ENCODE measurements around the gene CYB5R4. TPM values are rescaled to one million over a fixed set of nuclear protein-coding genes. Genes with fewer than 3 reads are reported as not detected.
A peak's percentile ranks its signal among the peaks of the same experiment; 100 is the strongest.

Gene CYB5R4
- 22.6 and 24.8 TPM in 2 replicates for total RNA-seq (2014; rRNA removed; shearing (Covaris generic); ENCODE audit: low replicate concordance)

GRCh38 chr6:83859410-83860358 is at the start of gene CYB5R4:
Gene CYB5R4, plus strand, starts transcription at chr6:83859689. Its CDS starts 94 bp downstream, at chr6:83859783.
- peak; percentile 93 for DNase-seq (ENCODE audit: low read depth)
- in situ Hi-C loops (cut with HindIII; ENCODE audit: low pct_unique_long_range_greater_than_20kb, low sequenced_read_pairs): no loop called here

GRCh38 chr6:83812595-83812994 is 46.9 kb upstream of the CYB5R4 start:
- DNase-seq (ENCODE audit: low read depth): no peak
- in situ Hi-C loops (cut with HindIII; ENCODE audit: low pct_unique_long_range_greater_than_20kb, low sequenced_read_pairs): no loop called here

GRCh38 chr6:83815631-83816272 is 43.7 kb upstream of the CYB5R4 start:
- in situ Hi-C loops (cut with HindIII; ENCODE audit: low pct_unique_long_range_greater_than_20kb, low sequenced_read_pairs): no loop called here
- peak; percentile 77 for DNase-seq (ENCODE audit: low read depth)

- DNase-seq (ENCODE audit: low read depth): no peak
- in situ Hi-C loops (cut with HindIII; ENCODE audit: low pct_unique_long_range_greater_than_20kb, low sequenced_read_pairs): no loop called here
These were observed 36.8 kb upstream of the CYB5R4 start for GRCh38 chr6:83822629-83823169.

- DNase-seq (ENCODE audit: low read depth): peak; percentile 60
- in situ Hi-C loops (cut with HindIII; ENCODE audit: low pct_unique_long_range_greater_than_20kb, low sequenced_read_pairs): no loop called here
These were observed 35.1 kb upstream of the CYB5R4 start for GRCh38 chr6:83824388-83824801.

- no peak for DNase-seq (ENCODE audit: low read depth)
- in situ Hi-C loops (cut with HindIII; ENCODE audit: low pct_unique_long_range_greater_than_20kb, low sequenced_read_pairs): no loop called here
These were observed 34.7 kb upstream of the CYB5R4 start for GRCh38 chr6:83824831-83825230.

GRCh38 chr6:83827050-83827449 is 32.4 kb upstream of the CYB5R4 start:
- in situ Hi-C loops (cut with HindIII; ENCODE audit: low pct_unique_long_range_greater_than_20kb, low sequenced_read_pairs): no loop called here
- DNase-seq (ENCODE audit: low read depth): no peak

- in situ Hi-C loops (cut with HindIII; ENCODE audit: low pct_unique_long_range_greater_than_20kb, low sequenced_read_pairs): no loop called here
These were observed 20.8 kb upstream of the CYB5R4 start for GRCh38 chr6:83838727-83839126.

GRCh38 chr6:83844170-83844569 is 15.3 kb upstream of the CYB5R4 start:
- in situ Hi-C loops (cut with HindIII; ENCODE audit: low pct_unique_long_range_greater_than_20kb, low sequenced_read_pairs): no loop called here
- DNase-seq (ENCODE audit: low read depth): no peak

More at GRCh38 chr6:83838727-83839126, 20.8 kb upstream of the CYB5R4 start:
- no peak for DNase-seq (ENCODE audit: low read depth)

- DNase-seq (ENCODE audit: low read depth): no peak
- in situ Hi-C loops (cut with HindIII; ENCODE audit: low pct_unique_long_range_greater_than_20kb, low sequenced_read_pairs): no loop called here
These were observed 13.2 kb upstream of the CYB5R4 start for GRCh38 chr6:83846291-83846690.

- DNase-seq (ENCODE audit: low read depth): no peak
- in situ Hi-C loops (cut with HindIII; ENCODE audit: low pct_unique_long_range_greater_than_20kb, low sequenced_read_pairs): no loop called here
These were observed 12.3 kb upstream of the CYB5R4 start for GRCh38 chr6:83847179-83847578.

GRCh38 chr6:83849127-83849526 is 10.4 kb upstream of the CYB5R4 start:
- no peak for DNase-seq (ENCODE audit: low read depth)
- in situ Hi-C loops (cut with HindIII; ENCODE audit: low pct_unique_long_range_greater_than_20kb, low sequenced_read_pairs): no loop called here

GRCh38 chr6:83849610-83850009 is 9.9 kb upstream of the CYB5R4 start:
- DNase-seq (ENCODE audit: low read depth): no peak
- in situ Hi-C loops (cut with HindIII; ENCODE audit: low pct_unique_long_range_greater_than_20kb, low sequenced_read_pairs): no loop called here

GRCh38 chr6:83852528-83853177 is 6.8 kb upstream of the CYB5R4 start:
- no peak for DNase-seq (ENCODE audit: low read depth)
- in situ Hi-C loops (cut with HindIII; ENCODE audit: low pct_unique_long_range_greater_than_20kb, low sequenced_read_pairs): no loop called here

GRCh38 chr6:83853178-83854000 is 6.1 kb upstream of the CYB5R4 start, which contains the start of gene RIPPLY2:
Gene RIPPLY2, plus strand, starts transcription at chr6:83853360. Its CDS starts 57 bp downstream, at chr6:83853417.
- DNase-seq (ENCODE audit: low read depth): no peak
- in situ Hi-C loops (cut with HindIII; ENCODE audit: low pct_unique_long_range_greater_than_20kb, low sequenced_read_pairs): no loop called here

- DNase-seq (ENCODE audit: low read depth): no peak
- in situ Hi-C loops (cut with HindIII; ENCODE audit: low pct_unique_long_range_greater_than_20kb, low sequenced_read_pairs): no loop called here
These were observed 5.4 kb upstream of the CYB5R4 start for GRCh38 chr6:83854001-83854501.

GRCh38 chr6:83854766-83855165 is 4.7 kb upstream of the CYB5R4 start:
- in situ Hi-C loops (cut with HindIII; ENCODE audit: low pct_unique_long_range_greater_than_20kb, low sequenced_read_pairs): no loop called here

More at GRCh38 chr6:83854766-83855165, 4.7 kb upstream of the CYB5R4 start:
- DNase-seq (ENCODE audit: low read depth): no peak

Data from Caki2 (cell line).